GM18502 (cell line): ENCODE measurements around the gene WRAP73.

Source experiments
- ATAC-seq: cut with Tn5 transposase; IDR thresholded peaks from one replicate; pipeline ENCODE4 v1.9.1; 2021; ENCODE audit warnings: mild to moderate bottlenecking; ENCODE audit not compliant: unreplicated experiment, poor library complexity

WRAP73 gene, protein sequence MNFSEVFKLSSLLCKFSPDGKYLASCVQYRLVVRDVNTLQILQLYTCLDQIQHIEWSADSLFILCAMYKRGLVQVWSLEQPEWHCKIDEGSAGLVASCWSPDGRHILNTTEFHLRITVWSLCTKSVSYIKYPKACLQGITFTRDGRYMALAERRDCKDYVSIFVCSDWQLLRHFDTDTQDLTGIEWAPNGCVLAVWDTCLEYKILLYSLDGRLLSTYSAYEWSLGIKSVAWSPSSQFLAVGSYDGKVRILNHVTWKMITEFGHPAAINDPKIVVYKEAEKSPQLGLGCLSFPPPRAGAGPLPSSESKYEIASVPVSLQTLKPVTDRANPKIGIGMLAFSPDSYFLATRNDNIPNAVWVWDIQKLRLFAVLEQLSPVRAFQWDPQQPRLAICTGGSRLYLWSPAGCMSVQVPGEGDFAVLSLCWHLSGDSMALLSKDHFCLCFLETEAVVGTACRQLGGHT

DNA sequence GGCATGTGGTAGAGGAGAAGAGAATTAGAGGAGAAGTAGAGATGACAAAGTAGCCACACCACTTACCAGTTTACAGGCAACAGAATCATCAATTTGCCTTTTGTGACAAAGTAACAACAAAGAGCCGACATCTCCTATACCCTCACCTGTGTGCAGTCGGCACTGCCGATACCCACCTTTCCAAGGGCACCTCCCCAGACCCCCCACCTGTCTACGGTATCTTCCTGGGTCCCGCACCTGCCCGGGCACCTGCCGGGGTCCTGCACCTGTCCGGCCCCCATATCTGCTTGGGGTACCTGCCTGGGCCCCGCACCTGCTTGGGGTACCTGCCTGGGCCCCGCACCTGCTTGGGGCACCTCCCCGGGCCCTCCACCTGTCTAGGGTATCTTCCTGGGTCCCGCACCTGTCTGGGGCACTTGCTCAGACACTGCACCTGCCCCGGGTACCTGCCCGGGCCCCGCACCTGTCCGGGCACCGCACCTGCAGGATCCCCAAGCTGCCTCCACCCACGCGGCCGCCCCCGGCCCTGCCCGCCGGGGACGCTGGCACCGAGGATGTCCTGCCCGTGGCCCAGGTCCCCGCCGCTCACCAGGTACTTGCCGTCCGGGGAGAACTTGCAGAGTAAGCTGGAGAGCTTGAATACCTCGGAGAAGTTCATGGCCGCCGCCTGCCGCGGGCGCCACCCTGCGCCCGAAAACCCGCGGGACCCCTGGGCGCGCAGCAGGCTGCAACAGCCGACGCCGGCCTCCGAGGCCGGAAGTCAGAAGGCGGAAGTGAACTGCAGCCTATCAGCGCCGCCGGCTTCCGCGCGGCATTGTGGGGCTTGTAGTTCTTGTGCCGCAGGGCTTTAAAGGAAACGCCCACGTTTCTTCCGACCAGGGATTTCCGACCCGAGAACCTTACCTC, at the start of gene WRAP73:
Gene WRAP73, minus strand, starts transcription at position 762 of the 906 bp plus-strand sequence. Its CDS starts 104 bp downstream, at position 658.
- ATAC-seq: peak; percentile 75

DNA sequence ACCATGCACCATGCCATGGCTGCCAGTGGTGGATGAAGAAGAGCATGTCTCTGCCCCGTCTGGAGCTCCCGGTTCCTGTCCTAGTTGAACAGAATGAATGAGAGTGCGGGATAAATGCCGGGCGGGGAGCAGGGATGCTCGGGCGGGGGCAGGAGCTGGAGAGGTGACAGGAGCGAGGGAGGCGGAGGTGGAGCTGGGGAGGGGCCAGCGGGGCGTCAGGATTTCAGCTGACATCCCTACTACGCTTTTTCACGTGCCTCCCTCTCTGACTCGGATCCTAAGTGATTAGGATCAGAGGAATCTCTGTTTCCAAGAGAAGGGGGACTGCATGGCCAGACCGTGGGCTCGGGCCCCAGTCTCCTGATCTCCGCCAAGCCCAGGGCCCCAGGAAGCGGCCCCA, 49.7 kb upstream of the WRAP73 start:
- no peak for ATAC-seq

- ATAC-seq: no peak
These were observed 48.9 kb upstream of the WRAP73 start for GRCh38 chr1:3698660-3699408.

- no peak for ATAC-seq
These were observed 47.9 kb upstream of the WRAP73 start for GRCh38 chr1:3697810-3698209.

- no peak for ATAC-seq
These were observed 47.2 kb upstream of the WRAP73 start for GRCh38 chr1:3697104-3697503.

- ATAC-seq: no peak
These were observed 46.8 kb upstream of the WRAP73 start for GRCh38 chr1:3696689-3697088.

- ATAC-seq: no peak
These were observed 45.7 kb upstream of the WRAP73 start for GRCh38 chr1:3695326-3696217.

GRCh38 chr1:3693321-3693720, 43.4 kb upstream of the WRAP73 start:
- ATAC-seq: no peak

DNA sequence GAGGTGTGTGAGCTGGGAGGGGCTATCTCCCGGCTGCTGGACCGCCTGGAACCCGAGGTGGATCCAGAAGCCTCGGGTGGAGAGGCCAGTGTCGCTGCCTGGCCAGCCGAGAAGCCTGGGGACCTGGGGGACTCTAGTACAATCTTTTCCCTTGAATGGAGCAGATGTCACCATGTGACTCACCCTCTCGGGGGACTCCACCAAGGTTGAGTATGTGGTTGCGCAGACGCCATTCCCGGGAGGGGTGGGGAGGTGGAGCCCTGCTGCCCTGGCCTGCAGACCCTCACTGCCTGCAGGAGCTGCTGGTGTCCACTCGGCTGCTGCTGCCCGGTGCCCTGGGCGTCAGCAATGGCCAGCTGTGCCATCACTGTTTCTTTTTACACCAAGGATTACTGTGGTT, 42.7 kb upstream of the WRAP73 start:
- no peak for ATAC-seq

- no peak for ATAC-seq
These were observed 41.7 kb upstream of the WRAP73 start for GRCh38 chr1:3691421-3692204.

DNA sequence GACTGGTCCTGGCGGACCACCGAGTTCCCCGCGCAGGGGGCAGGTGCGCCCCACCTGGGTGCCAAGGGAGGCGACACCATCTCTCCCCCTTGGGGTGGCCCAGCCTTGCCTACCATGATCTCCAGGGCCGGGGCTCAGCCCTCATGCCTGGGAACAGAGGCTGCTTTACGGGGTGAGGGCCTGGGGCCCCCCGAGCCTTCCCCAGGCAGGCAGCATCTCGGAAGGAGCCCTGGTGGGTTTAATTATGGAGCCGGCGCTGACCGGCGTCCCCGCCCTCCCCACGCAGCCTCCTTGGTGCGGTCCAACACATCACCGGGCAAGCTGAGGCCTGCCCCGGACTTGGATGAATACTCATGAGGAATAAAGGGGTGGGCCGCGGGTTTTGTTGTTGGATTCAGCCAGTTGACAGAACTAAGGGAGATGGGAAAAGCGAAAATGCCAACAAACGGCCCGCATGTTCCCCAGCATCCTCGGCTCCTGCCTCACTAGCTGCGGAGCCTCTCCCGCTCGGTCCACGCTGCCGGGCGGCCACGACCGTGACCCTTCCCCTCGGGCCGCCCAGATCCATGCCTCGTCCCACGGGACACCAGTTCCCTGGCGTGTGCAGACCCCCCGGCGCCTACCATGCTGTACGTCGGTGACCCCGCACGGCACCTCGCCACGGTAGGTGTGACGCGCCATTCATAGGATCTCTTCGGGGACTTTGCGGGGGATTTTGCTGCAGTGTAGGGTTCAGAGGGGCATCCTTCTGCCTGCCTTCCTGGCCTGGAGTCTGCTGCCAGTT, 40.6 kb upstream of the WRAP73 start:
- no peak for ATAC-seq

GRCh38 chr1:3689138-3689750, 39.3 kb upstream of the WRAP73 start:
- ATAC-seq: no peak

DNA sequence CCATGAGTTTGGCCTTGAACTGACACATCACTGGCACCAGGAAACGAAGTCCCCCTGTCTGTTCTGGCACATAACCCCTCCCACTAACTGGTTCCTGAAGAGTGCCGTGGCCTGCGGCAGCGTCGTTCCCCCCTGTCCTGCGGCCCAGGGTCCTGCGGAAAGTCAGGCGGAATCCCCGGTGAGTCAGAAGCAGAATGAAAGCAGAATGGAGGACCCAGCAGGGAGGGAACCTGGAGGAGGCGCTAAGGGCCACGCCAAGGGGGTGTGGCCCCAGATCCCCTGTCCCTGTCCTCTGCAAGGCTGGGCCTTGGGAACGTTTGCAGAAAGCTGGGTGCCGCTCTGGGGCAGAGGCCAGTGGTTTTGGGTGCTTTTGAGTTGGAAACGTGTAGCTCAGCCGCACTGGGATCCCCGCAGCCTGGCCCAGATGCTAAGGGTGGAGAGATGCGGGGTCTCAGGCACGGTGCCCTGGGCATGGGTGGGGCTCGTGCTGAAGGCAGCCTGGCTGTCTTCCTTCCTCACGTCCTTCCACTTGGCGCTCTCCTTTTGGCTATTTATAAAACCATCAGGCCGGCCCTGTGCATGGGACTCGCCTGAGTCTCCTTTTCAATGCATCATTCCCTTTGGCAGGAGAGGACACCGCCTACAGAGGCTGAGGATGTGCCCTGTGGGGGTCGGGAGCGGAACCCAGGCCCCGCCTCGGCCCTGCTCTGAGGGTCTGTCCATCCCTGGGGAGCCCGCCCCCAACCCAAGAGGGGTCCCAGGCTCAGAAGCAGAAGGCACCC, 38.6 kb upstream of the WRAP73 start:
- no peak for ATAC-seq

- ATAC-seq: no peak
These were observed 37.6 kb upstream of the WRAP73 start for GRCh38 chr1:3687504-3687903.

DNA sequence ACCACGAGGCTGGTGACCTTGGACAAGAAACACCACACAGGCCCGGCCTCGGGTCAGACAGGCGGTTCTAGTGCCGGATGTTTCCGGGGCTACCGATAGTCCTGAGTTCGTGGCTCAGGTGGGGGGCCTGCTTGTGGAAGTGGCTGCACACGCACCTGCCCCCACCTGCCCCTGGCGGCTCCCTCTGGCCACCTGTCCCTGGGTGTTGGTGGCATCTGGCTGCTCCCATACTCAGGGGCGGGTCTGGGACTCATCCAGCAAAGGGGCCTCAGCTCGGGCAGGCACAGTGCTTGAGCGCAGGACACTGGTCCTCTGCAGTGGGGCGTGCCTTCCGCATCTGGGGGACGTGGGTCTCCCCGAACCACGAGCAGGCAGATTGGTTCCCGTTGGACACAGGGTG, 36.0 kb upstream of the WRAP73 start:
- no peak for ATAC-seq

GRCh38 chr1:3685222-3685621, 35.3 kb upstream of the WRAP73 start:
- ATAC-seq: no peak

- no peak for ATAC-seq
These were observed 34.1 kb upstream of the WRAP73 start for GRCh38 chr1:3683992-3684391.
